GM03348 (cell line): ENCODE measurements around the gene HS3ST6.
A peak's percentile ranks its signal among the peaks of the same experiment; 100 is the strongest.
"Not testable (repeated sequence)": the region's sequence is repeated elsewhere in the genome, so short reads cannot be mapped to it uniquely, and the experiment has no call there.

Experiments used
- DNase-seq: peaks from one replicate; pipeline ENCODE4 v3.0.0; 2012; ENCODE audit warnings: low spot score

HS3ST6 gene

DNA sequence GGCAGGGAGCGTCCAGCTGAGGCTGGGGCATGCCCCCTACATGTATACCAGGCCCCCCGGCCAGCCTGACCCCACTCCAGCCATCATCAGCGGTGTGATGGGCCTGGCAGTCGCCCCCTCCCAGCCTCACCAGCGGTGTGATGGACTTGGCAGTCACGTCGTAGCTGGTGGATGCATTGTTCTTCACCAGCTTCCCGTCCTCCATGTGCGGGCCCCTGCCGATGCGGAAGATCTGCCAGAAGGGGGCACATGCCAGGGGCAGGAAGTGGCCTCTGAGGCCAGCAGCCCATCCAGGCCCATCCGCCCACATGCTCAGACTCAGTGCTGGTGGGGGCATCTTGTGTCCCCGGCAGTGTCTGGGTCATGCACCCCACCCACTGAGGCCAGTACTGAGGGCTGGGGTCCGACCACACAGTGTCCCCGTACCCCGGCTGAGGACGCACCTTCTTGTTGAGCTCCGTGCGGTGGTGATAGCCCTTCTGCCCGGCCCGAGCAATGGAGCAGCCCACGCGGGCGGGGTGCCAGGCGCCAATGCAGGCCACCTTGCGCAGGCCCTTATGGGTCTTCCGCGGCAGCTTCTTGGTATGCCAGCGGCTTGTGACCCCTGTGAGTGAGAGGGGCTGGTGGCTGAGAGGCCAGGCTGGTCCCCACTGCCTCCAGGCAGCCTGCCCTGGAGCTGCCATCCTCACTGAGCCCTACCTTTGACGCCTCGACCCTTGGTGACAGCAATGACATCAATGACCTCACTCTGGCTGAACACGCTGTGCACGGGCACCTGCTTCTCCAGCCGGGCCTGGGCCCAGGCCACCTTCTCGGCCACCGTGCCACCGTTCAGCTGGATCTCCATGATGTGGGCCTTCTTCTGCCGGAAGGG, 28.5 kb upstream of the HS3ST6 start:
- no peak for DNase-seq

DNA sequence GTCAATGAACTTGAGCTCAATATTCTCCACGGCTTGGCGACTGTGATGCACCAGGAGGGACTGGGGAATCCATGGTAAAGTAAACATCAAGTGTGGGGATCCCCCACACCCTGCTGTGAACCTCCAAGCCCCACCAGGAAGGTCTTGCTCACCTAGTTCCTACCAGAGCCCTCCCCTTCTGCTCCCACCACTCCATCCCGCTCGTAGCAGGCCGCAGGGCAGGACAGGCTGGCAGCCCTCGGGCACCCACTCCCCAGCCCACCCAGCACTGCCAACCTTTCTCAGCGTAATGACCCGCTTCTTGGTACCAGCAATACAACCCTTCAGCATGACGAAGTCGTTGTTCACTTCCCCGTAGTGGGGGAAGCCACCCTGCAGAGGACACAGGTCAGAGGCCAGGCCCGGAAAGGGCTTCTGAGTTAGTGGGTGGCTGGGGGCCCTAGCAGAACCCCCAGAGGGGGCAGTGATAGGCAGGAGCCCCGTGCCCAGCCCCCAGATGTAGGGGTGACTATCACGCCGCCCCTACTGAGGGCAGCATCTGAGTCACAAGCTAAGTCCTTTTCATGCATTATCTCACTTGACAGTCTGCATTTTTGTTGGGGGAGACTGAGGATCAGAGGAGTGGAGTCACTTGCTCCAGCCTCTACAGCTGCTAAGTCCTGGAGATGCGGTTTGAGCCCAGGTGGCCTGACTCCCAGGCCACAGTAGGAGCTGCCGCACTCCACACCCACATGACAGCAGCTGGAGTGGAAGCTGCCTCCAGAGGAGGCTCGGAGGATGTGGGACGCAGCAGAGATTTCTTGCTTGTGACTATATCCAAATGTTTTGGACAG, 27.6 kb upstream of the HS3ST6 start:
- no peak for DNase-seq

DNA sequence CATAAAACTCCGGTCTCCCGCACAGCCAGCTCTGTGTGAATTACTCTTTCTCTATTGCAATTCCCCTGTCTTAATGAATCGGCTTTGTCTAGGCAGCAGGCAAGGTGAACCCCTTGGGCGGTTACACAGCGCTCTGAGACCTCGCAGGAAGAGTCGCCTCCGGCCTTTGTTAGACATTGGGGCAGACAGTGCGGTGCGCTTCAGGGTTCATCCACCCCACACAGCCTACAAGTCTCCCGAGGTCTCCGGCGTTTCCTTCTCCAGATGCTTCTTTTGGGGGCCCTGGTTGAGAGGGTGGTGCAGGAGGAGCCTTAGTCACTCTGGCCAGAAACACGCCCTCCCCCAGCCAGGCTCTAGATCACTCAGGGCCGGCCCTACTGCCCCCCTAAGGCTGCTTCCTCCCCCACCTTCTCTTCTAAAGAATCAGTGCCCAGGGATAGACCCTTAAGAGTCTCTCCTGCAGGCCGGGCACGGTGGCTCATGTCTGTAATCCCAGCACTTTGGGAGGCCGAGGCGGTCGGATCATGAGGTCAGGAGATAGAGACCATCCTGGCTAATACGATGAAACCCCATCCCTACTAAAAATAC, 26.5 kb upstream of the HS3ST6 start:
- no peak for DNase-seq

DNA sequence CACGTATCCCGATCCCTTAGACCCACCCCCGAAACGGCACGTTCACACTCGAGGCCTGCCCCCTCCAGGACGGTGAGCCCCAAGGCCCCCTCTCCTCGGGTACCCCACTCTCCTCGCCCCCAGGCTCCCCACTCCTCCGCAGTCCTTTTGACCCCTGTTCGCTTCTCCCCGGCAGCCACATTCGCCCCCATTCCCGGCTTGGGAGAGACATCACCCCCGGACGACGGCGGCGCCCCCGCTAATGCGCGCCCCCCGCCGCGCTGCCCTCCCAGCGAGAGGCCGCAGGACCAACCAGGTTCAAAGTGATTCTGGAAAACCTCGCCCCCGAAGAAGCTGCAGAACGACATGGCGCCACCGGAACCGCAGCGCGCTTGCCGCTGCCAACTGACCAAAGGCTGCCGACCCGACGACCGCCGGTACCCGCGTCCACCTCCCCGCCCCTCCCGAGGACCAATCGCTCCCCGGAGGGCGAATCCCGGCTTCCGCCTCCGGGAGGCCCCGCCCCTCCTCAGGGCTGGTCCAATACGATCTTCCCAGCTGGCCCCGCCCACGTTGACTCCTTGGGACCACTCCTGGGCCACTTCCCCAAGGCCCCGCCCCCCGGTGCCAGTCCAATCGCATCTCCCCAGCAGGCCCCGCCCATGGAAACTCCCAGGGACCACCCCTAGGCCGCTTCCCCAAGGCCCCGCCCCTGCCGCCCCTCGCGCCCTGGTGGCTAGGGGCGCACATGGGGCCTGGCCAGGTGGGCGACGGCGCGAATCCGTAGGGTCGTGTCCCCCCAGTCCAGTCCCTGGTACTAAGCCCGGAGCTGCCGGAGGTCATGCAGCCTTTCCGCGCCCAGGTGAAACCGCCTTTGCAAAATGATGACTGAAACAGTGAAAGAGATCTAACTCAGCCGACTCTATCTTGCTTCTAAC, 24.9 kb upstream of the HS3ST6 start, which contains the start of gene MSRB1:
MSRB1 (minus strand) TSS at position 390 of the 917 bp plus-strand sequence; CDS start at position 347, 43 bp downstream.
- DNase-seq = peak; percentile 100

DNA sequence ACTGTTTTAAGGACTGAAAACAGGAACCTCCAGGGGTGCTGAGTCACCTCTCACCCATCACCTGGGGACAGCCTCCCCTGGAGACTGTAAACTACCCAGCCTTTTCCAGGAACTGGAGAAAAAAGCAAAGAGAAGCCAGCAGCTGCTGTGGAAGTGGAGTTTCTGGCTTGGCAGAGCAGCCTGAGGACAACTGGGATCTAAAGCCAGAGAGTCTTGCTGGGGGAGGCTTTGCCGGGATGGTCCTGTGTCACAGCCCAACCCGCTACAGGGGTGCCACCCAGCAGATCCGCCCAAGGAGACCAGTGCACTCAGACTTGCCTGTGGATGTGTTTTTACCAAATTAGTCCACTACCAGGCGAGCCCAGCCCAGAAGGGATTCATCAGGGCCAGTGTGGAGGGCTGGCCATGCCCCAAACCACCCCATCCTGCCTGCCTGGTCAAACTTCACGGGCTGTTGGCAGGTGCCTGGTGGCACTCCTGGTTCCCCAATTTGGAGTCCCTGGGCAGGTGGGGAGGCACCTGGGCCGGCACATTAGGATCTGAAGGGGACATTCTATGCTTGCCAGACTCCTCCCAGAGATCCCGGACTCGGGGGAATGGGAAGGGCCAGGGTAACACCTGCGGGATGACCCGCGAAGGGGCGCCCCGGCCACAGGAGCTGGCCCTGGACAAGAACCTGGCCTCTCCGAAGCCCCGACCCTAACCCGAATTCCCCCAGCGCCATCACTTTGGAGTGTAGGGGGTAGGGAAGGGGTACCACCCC, 24.0 kb upstream of the HS3ST6 start:
- DNase-seq = no peak

DNA sequence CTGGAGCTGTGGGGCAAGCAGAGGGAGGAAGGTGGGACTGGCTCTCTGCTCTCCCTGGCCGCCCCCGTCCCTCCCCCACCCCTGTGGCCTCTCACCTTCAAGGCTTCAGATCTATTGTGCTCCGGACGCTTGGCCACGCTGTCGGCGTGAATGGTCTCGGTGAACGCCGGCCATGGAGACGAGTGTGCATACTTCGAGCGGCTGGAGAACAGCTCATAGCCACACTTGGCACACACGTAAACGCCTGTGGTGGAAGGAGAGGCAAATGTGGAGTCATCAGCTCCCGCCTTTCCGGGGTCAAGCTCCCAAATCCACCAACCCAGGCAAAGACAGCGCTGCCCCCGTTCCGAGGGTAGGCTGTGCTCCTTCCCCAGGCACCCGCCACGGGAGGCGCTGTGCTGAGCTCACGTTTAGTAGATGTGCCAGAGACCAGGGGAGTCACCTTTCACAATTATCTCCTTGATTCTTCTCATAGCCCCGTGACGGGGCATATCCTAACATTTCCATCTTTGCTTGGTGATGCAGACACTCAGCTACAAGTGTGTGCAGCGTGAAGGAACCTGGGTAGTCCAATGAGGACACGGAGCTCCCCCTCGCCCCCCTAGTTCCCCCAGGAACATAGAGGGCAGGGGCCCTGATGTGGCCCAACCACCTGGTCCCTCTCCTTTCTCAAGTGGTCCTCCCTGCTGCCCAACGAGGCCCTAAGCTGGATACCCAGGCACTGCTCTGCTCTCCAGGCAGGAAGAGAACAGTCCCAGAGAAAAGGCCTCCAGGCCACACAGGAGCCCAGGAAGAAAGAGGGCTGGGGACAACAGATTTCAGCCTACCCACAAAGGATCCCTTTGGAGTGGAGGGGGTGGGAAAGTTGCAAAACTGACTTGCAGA, 23.2 kb upstream of the HS3ST6 start:
- no peak for DNase-seq

DNA sequence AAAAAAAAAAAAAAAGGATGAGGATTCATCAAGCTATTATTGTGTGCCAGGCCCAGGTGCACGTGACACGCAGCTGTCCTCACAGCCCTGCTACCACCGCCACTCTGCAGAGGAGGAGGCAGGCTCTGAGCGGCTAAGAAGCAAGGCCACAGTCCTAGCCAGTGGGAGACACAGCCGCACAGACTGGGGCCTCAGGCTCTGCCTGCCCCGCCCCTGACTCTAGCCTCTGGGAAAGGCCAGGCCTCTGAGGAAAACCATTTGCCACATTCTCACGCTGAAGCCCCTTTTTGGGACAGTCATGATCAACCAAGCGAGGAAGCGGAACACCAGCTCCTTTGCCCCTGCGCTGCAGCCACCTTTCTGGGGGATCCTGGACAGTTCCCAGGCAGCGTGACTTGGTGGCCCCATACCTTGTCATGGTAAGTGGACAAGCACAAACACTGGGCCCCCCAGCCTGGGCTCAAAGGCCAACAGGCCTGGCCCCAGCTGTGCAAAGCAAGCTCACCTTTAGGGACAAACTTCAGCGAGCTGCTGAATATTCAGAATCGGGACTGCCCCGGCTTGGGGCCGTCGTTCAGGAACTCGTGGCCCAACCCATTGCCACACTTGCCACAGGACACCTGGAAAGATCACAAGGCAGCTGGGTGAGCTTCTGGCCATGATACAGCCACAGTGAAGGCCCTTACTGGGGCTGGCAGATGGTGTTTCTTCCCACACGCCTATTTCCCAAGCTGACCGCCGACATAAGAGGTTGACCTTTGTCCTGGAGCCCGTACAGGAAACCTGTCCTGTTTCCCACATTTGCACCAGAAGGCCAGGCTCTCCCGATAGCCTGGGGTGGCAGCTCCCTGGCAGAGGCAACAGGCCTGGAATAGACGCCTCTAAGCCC, 22.3 kb upstream of the HS3ST6 start:
- no peak for DNase-seq

DNA sequence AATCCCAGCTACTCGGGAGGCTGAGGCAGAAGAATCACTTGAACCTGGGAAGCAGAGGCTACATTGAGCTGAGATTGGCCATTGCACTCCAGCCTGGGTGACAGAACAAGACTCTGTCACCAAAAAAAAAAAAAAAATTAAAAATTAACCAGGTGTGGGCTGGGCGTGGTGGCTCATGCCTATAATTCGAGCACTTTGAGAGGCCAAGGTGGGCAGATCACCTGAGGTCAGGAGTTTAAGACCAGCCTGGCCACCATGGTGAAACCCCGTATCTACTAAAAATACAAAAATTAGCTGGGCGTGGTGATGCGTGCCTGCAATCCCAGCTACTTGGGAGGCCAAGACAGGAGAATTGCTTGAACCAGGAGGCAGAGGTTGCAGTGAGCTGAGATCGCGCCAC, 21.6 kb upstream of the HS3ST6 start:
- DNase-seq = not testable (repeated sequence)

DNA sequence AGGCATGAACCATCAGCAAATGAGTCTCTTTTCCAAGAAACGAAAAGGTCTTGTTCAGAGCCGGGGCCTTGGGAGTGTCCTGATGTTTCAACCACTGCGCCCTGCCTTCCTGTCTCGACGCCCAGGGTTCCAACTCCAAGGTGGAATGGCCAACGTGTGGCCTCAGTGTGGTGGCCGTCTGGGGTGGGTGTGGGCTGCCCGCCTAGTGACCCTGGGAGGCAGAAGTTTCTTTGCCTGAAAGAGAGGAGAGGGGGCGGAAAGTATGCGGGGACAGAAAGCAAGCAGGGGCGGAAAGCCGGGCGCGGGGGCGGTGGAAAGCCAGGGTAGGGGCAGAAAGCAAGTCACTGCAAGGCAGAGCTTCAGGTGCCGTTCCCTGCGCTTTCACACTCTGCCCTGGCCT, 20.7 kb upstream of the HS3ST6 start:
- no peak for DNase-seq

DNA sequence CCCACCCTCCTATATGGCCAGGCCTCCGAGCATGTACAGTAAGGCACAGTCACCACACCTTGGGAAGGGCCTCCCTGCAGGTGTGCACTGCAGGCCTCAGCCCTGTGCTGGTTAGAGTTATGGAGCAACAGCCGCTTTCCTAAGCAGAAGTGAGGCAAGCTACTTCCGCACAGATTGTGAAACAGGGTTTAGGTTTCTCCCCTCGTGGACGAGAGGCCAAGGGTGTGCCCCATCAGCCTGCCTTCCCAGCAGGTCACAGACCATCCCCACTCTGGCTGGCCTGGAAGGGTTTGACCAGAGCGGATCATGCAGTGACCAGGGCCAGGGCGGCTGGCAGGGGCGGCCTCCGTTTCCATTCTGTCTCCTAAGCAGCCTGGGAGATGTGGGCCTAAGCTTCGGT, 20.1 kb upstream of the HS3ST6 start:
- no peak for DNase-seq

DNA sequence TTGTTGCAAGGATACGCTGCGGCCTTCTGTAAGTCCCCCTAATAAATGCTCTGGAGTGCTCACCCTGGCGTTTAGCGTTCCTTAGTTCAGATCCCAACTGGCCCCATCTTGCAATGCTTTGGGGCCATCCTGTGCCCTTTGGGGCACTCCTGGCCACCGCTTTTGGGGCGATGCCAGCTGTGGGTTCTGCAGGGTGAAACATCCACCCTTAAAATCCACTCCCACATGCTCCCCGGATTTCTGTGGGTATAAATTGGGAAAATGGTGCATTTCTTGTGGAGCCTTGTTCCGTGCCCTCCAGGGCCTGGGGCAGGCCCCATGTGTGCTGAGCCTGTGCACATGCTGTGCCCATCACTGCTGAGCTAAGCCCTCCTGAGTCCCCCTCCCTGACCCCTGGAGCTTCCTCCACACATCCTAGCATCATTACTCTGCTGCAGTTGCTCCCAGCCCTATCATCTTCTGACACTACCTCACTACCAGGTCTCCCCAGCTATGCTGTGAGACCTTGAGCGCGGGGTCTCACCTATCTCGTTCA, 18.8 kb upstream of the HS3ST6 start:
- DNase-seq = no peak

DNA sequence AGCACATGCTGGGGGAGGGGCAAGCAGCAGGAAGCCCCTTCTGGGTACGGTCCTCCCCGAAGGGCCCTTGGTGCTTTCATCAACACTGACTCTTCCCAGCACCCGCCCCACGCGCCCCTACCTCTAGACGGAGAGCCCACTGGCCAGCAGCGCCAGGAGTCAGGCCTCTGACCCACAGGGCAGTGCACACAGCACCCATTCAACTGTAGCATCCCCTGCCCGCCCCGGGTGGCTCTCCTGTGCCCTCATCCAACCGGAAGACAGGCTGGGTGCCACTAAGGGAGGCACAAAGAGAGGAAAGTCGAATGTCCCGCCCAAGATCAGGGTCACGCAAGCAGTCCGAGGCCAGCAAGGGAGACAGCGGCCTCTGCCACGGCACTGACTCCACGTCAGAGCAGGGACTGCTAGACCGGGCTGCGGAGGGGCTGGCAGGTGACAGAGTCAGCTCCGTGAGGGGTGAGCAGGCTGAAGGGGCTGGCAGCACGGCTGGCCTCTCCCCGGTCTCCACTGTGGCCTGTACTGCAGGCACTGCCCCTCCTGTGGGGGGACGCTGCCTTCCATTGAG, 15.0 kb upstream of the HS3ST6 start:
- no peak for DNase-seq

DNA sequence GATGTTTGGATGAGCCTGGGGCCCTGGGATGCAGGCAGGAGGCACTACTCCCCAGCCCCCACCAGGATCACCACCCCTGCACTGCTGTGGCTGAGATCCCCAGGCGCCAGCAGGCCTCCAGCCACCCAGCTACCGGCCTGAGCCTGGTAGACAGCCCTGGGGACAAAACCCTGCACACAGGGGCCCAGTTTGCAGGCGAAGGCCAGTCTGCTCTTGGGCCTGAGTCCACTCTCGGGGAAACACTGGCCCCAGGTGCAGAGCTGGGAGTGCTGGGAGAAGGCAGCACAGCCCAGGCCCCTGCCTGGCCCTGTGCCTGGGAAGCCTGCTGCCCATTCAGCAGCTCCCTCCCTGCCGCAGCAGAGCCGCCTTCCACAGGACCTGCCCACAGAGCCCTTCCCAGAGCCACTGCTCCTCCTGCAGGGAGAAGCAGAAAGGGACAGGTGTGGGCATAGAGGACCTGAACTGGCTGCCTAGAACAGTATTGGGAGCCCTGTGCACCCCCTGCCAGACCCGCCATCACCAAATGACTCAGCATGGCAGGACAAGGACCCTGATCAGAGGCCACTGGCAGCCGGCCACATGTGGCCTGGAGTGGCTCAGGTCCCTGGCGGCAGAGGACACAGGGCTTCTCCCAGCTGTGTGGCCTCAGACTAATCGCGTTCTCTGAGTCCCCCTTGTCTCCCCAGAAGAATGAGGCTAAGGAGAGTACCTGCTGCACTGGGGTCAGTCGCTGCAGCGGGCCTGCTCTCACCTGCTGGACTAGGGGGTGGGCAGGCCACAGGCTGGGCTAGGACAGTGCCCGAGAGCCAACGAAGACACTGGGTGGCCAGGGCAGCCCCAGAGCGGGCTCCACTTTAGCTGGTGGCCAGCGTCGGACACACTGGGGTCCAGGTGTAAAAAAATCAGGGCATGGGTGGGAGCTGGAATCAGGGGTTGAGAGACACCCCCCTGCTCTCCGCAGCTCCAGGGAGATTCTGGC, 14.1 kb upstream of the HS3ST6 start:
- DNase-seq = no peak

DNA sequence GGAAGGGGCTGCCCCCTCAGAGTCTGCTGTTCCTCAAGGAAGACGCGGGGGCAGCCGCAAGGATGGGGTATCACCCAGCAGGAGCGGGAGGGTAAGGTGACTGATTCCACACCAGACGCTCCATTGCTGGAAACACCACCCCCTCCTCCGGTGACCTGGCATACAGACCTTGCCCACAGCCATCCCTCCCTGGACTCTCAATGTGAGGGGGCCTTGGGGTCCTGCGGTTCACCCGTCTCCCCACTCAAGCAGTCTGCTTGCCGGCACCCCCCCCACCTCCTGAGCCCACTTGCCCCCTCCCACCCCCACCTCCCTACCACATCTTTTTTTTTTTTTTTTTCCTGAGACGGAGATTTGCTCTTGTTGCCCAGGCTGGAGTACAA, 12.1 kb upstream of the HS3ST6 start:
- no peak for DNase-seq

DNA sequence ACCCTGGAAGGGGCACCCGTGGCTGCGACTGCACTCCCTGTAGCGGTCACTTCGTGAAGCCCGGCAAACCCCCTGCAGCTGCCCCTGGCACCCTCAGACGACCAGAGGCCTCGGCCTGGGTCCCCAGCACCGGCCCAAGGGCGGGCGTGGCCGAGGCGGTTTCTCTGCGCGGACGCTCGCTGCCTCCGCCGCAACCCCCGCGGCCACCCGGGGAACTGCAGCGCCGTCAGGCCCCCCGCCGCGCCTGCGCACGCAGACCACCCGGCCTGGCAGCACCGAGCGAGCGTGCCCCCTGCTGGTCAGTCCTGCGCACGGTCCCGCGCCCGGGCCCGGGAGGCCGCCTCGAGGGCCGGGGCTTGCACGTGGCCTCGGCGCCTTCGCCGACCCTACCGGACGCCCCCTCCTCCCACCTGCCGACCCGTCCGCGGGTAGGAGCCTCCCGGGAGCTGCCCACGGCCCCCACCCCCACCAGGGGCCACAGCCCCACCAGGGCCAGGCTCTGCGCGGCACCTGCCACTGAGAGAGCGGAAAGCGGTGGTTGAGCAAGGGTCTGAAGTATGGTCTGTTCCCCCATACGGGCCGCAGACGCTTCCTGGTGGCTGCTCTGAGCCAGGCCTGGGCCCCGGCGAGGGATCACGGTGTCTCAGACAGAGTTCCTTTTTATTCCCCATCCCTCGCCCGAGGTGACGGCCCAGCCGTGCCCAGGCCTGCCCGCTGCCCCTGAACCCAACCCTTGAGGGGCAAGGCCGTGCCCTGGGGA, 11.5 kb upstream of the HS3ST6 start:
- DNase-seq = peak; percentile 99

DNA sequence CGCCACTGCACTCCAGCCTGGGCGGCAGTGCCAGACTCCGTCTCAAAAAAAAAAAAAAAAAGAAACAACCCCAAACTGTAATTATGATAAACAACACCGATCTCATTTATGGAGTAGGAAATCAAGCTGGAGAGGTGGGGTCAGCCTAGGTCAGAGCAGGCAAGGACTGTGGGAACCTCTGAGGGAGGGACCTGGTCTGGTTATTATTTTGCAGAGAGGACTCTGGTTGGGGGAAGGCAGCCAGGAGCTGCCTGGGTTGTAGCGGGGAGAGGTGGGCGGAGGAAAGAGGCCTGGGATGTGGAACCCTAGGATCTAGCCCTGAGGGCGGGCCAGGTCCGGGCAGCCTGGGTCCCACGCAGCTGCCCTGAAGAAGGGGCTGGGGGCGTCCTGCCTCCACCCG, 10.9 kb upstream of the HS3ST6 start:
- DNase-seq = peak; percentile 79
